Measurements from ENCODE around the gene NACC1. TPM values are rescaled to one million over a fixed set of nuclear protein-coding genes. Genes with fewer than 3 reads are reported as not detected.

The NACC1 gene
- total and polyA plus RNA-seq, 2 of the 8 experiments (the other 6 are each of a cell fraction or from before 2014, with no cell fraction given) = 234 to 301 TPM

DNA sequence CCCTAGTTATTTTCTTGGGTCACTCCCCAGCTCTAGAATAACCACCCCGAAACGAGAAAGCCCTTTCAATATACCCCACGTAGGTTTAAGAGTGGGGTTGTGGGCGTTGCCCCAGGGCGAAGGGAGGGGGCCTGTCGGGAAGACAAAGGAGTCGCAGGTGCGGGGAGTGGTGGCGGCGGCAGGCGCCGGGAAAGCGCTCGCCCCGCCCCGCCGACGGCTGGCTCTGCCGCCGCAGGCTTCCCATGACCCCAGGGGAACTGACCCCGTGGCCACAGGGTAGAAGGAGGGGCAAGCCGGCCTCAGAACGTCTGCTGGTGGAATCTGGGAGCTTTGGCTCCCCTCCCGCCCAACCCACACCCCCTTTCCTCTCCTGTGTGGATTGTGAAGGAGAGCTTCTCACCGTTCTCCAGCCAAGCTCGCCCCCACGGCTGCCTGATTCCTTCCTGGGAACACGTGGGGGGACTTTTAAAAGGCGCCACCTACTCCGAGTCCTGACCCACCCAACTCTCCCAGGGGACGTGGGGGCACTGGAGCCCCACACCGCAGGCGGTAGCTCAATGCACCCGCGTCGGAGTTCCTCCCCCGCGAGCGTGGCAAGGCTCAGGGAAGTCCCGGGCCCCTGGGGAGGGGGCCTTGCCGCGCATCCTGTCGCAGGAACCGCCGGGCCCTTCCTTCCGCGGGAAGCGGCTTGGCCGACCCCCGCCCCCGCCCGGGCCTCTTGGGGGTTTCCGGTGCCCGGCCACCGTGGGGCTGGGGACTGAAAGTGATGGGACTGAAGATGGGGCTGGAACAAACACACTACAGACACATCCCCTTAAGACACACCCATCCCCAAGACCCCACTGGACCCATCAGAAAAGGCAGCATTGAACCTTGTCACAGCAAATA is 37.7 kb downstream of the NACC1 start (continued):
- TF ChIP-seq RAD21 (IDR thresholded peaks at IDR 0.05 in 1 of 2, conservative IDR thresholded peaks at IDR 0.05 in 1 of 2; ENCODE audit: low read depth in 2 of 2, low read length in 2 of 2) = no peak; a peak in 1 of 4 replicates
- no peak for TF ChIP-seq SUZ12 (IDR thresholded peaks at IDR 0.05; ENCODE audit: low read length)
- TF ChIP-seq BCL11A (IDR thresholded peaks at IDR 0.05; ENCODE audit: low read depth in 2 of 2, low read length in 2 of 2) = no peak
- TF ChIP-seq POLR2AphosphoS5 (IDR thresholded peaks at IDR 0.05; ENCODE audit: low read depth, low read length) = peak; percentile 70
- peak; percentile 60; the same call in 1 of the 2 replicates for TF ChIP-seq GABPA (IDR thresholded peaks at IDR 0.05; ENCODE audit: borderline replicate concordance, insufficient read depth, low read length)
- no peak for TF ChIP-seq RNF2 (IDR thresholded peaks at IDR 0.05; ENCODE audit: borderline replicate concordance, low read depth, low read length, missing control alignments, poor library complexity, severe bottlenecking)
- no peak for TF ChIP-seq ASH2L (IDR thresholded peaks at IDR 0.05; ENCODE audit: low read length)
- TF ChIP-seq CBX5 (IDR thresholded peaks at IDR 0.05; ENCODE audit: low read depth, low read length) = no peak
- TF ChIP-seq CBX8 (IDR thresholded peaks at IDR 0.05; ENCODE audit: borderline replicate concordance, low read depth, low read length) = no peak
- TF ChIP-seq EGR1 (IDR thresholded peaks at IDR 0.05; ENCODE audit: borderline replicate concordance, low read depth, low read length) = peak; percentile 83
- no peak for TF ChIP-seq CTBP2 (IDR thresholded peaks at IDR 0.05; ENCODE audit: borderline replicate concordance, insufficient read depth, insufficient read length, low read length)
- no peak for TF ChIP-seq HDAC6 (IDR thresholded peaks at IDR 0.05; ENCODE audit: low read depth, low read length)
- no peak for TF ChIP-seq GTF2F1 (IDR thresholded peaks at IDR 0.05; ENCODE audit: borderline replicate concordance, low read depth, low read length)
- TF ChIP-seq NRF1 (IDR thresholded peaks at IDR 0.05; ENCODE audit: low read depth, low read length) = no peak
- TF ChIP-seq, protein P1, sequence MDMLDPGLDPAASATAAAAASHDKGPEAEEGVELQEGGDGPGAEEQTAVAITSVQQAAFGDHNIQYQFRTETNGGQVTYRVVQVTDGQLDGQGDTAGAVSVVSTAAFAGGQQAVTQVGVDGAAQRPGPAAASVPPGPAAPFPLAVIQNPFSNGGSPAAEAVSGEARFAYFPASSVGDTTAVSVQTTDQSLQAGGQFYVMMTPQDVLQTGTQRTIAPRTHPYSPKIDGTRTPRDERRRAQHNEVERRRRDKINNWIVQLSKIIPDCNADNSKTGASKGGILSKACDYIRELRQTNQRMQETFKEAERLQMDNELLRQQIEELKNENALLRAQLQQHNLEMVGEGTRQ (IDR thresholded peaks at IDR 0.05; ENCODE audit: low read length) = peak; percentile 52

Measured in H1 (cell line).